ENCODE measurements around the gene RPS16. TPM values are rescaled to one million over a fixed set of nuclear protein-coding genes. Genes with fewer than 3 reads are reported as not detected.

RPS16 gene
- total and polyA plus RNA-seq, 3 donors from 2014 or later: 628 to 1,146 (median 1,122) TPM

- no peaks in the 10 kb centered on the region for H3K9me3 ChIP-seq
- TF ChIP-seq CTCF (IDR thresholded peaks at IDR 0.05) (no peak), POLR2A (IDR thresholded peaks at IDR 0.05) (no peak)
- DNase-seq: no peak
- no peaks in the 10 kb centered on the region for H3K27me3 ChIP-seq
- no peak overlapping the region for H3K4me3 ChIP-seq
- 84 to 90% methylated on average over 4 to 27 of the region's 27 CpGs for WGBS, 2 donors
- no peaks in the 10 kb centered on the region for H3K36me3 ChIP-seq (ENCODE audit: low read depth, missing control alignments)
- H3K27ac ChIP-seq: no peak overlapping the region
- H3K4me1 ChIP-seq: peaks cover 4% of the 10 kb centered on the region
- intact Hi-C loops (cut with DNase I; ENCODE audit: low total_unique reads): no loop called here
Observed at GRCh38 chr19:39416152-39417120, 19.3 kb downstream of the RPS16 start.

- peaks cover 14% of the 10 kb centered on the region for H3K4me1 ChIP-seq
- 68 to 70% methylated on average over 24 to 35 of the region's 35 CpGs for WGBS, 2 donors
- H3K27ac ChIP-seq: no peak overlapping the region
Observed at GRCh38 chr19:39415111-39416046, 20.4 kb downstream of the RPS16 start.

GRCh38 chr19:39413911-39414608 lies 21.7 kb downstream of the RPS16 start:
- intact Hi-C loops (cut with DNase I; ENCODE audit: low total_unique reads): no loop called here
- no peaks in the 10 kb centered on the region for H3K9me3 ChIP-seq
- peaks cover 18% of the 10 kb centered on the region for H3K4me1 ChIP-seq
- TF ChIP-seq POLR2A (IDR thresholded peaks at IDR 0.05) (no peak), CTCF (IDR thresholded peaks at IDR 0.05) (no peak)
- WGBS, 2 donors: 29 to 41% methylated on average over 18 of the region's 18 CpGs
- H3K27me3 ChIP-seq: no peaks in the 10 kb centered on the region
- peak overlapping the region; percentile 92 to 94 for H3K27ac ChIP-seq
- H3K36me3 ChIP-seq (ENCODE audit: low read depth, missing control alignments): no peaks in the 10 kb centered on the region
- no peak for DNase-seq
- peak overlapping the region; percentile 69 to 89 for H3K4me3 ChIP-seq

More at GRCh38 chr19:39415111-39416046, 20.4 kb downstream of the RPS16 start:
- Histone ChIP-seq H3K27me3 (no peaks in the 10 kb centered on the region), H3K9me3 (no peaks in the 10 kb centered on the region), H3K36me3 (ENCODE audit: low read depth, missing control alignments) (no peaks in the 10 kb centered on the region), H3K4me3 (peak overlapping the region in 1 of 2 donors; percentile 5)
- intact Hi-C loops (cut with DNase I; ENCODE audit: low total_unique reads): no loop called here
- TF ChIP-seq POLR2A (IDR thresholded peaks at IDR 0.05) (no peak), CTCF (IDR thresholded peaks at IDR 0.05) (no peak)
- no peak for DNase-seq

GRCh38 chr19:39413272-39413910 lies 22.4 kb downstream of the RPS16 start:
- peak; percentile 61 for DNase-seq

More at GRCh38 chr19:39413272-39413910, 22.4 kb downstream of the RPS16 start:
- Histone ChIP-seq H3K36me3 (ENCODE audit: low read depth, missing control alignments) (no peaks in the 10 kb centered on the region), H3K4me3 (peak overlapping the region; percentile 69 to 89), H3K4me1 (peaks cover 18% of the 10 kb centered on the region), H3K9me3 (no peaks in the 10 kb centered on the region), H3K27me3 (no peaks in the 10 kb centered on the region), H3K27ac (peak overlapping the region; percentile 92 to 94)
- TF ChIP-seq POLR2A (IDR thresholded peaks at IDR 0.05): no peak
- TF ChIP-seq CTCF (IDR thresholded peaks at IDR 0.05): no peak
- intact Hi-C loops (cut with DNase I; ENCODE audit: low total_unique reads): no loop called here
- 1% methylated on average over 17 to 47 of the region's 54 CpGs for WGBS, 2 donors
